ENCODE measurements around the gene SBK2.

Gene SBK2

GRCh38 chr19:55552620-55553019, 15.7 kb upstream of the SBK2 start:
- TF ChIP-seq CTCF (IDR thresholded peaks at IDR 0.05; ENCODE audit: low read depth, low read length) = no peak
- H3K4me3 ChIP-seq (ENCODE audit: low read depth, low read length) = no peak overlapping the region

- no peak overlapping the region for H3K4me3 ChIP-seq (ENCODE audit: low read depth, low read length)
- TF ChIP-seq CTCF (IDR thresholded peaks at IDR 0.05; ENCODE audit: low read depth, low read length) = no peak
Observed at GRCh38 chr19:55552206-55552605, 15.3 kb upstream of the SBK2 start.

- TF ChIP-seq CTCF (IDR thresholded peaks at IDR 0.05; ENCODE audit: low read depth, low read length) = no peak
Observed at GRCh38 chr19:55550321-55550650, 13.4 kb upstream of the SBK2 start.

GRCh38 chr19:55549500-55550320, 12.8 kb upstream of the SBK2 start:
- peak overlapping the region; percentile 37 for H3K4me3 ChIP-seq (ENCODE audit: low read depth, low read length)
- no peak for TF ChIP-seq CTCF (IDR thresholded peaks at IDR 0.05; ENCODE audit: low read depth, low read length)

More at GRCh38 chr19:55550321-55550650, 13.4 kb upstream of the SBK2 start:
- H3K4me3 ChIP-seq (ENCODE audit: low read depth, low read length) = no peak overlapping the region

- no peak overlapping the region for H3K4me3 ChIP-seq (ENCODE audit: low read depth, low read length)
- no peak for TF ChIP-seq CTCF (IDR thresholded peaks at IDR 0.05; ENCODE audit: low read depth, low read length)
Observed at GRCh38 chr19:55546822-55547614, 10.1 kb upstream of the SBK2 start.

- H3K4me3 ChIP-seq (ENCODE audit: low read depth, low read length) = no peak overlapping the region
- no peak for TF ChIP-seq CTCF (IDR thresholded peaks at IDR 0.05; ENCODE audit: low read depth, low read length)
Observed at GRCh38 chr19:55546011-55546410, 9.1 kb upstream of the SBK2 start.

GRCh38 chr19:55545443-55545842, 8.5 kb upstream of the SBK2 start, which contains the start of gene SBK3:
TSS of gene SBK3 (minus strand) at chr19:55545543. CDS start at chr19:55545543, 0 bp downstream.
- TF ChIP-seq CTCF (IDR thresholded peaks at IDR 0.05; ENCODE audit: low read depth, low read length) = no peak
- no peak within 1 kb of the TSS for H3K4me3 ChIP-seq (ENCODE audit: low read depth, low read length)
